AG04450 (cell line): ENCODE data around the gene MYOT. TPM values are rescaled to one million over a fixed set of nuclear protein-coding genes. Genes with fewer than 3 reads are reported as not detected.

Source experiments
- CTCF ChIA-PET: fragments of 300-600, 350-600 bp; formaldehyde crosslinking; extraction: SDS; loops from one replicate; lab custom pipeline; 2022; ENCODE audit warnings: antibody characterized with exemption, inconsistent platforms; lab: Charles Lee
- POLR2A ChIA-PET: fragments of 350-600 bp; formaldehyde crosslinking; extraction: SDS; loops from one replicate; lab custom pipeline; 2021; ENCODE audit warnings: antibody characterized with exemption, inconsistent platforms; lab: Yijun Ruan, JAX
- DNase-seq: peaks from one replicate; pipeline ENCODE4 v3.0.0-alpha.2; 2011; ENCODE audit warnings: low read depth, low spot score
- H3K27ac ChIP-seq: one replicate; pipeline ENCODE4 v1.5.1; 2012; ENCODE audit warnings: low read depth, low read length, control low read depth
- H3K27me3 ChIP-seq: one replicate; pipeline ENCODE4 v1.6.0; 2012; ENCODE audit warnings: low read length; ENCODE audit not compliant: control insufficient read depth, insufficient read depth
- H3K4me3 ChIP-seq: 2 replicates; pipeline ENCODE4 v1.5.1; 2011; ENCODE audit warnings: mild to moderate bottlenecking, low read depth, low read length, control low read depth
- H3K9me3 ChIP-seq: 2 replicates; pipeline ENCODE4 v1.5.1; 2012; ENCODE audit warnings: low read length; ENCODE audit not compliant: control insufficient read depth, insufficient read depth
- CTCF ChIP-seq: IDR thresholded peaks from 2 replicates; pipeline ENCODE4 v1.5.1; 2011; ENCODE audit warnings: low read depth, low read length, control low read depth, inconsistent platforms
- polyA plus RNA-seq: library from polyadenylated mRNA; depleted of rRNA; stranded (reverse); fragments of >200 nt; gene quantifications from 2 replicates; pipeline ENCODE4 v1.2.3, GENCODE V29; 2011; rRNA removed

The MYOT gene
- polyA plus RNA-seq, 1 experiment = not detected

DNA sequence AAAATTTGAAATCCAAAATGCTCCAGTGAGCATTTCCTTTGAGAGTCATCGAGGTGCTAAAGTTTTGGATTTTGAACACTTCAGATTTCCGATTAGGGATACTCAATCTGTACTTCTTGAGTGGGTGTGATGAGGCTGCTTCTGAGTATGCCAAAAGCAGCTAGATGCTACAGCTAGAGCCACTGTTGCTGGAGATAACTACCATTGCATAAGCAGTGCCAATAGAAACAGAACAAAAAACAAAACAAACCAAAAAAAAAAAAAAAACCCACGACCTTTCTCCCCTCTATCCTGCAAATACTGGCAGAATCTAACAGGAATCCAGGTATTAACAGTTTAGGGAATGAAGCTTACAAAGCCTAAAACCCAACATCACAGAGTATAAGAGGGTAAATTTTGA, 65.1 kb downstream of the MYOT start:
- H3K9me3 ChIP-seq = no peaks in the 10 kb centered on the region
- no peak overlapping the region for H3K27ac ChIP-seq
- ChIA-PET POLR2A (no interaction called here), CTCF (interaction anchor here (0.7 to 0.9 kb wide), 2 partner anchors 153 to 200 kb away, joined by 3 to 7 read pairs; no protein-coding TSS in a partner anchor)
- DNase-seq = no peak
- TF ChIP-seq CTCF = no peak
- H3K4me3 ChIP-seq = no peak overlapping the region
- no peaks in the 10 kb centered on the region for H3K27me3 ChIP-seq

DNA sequence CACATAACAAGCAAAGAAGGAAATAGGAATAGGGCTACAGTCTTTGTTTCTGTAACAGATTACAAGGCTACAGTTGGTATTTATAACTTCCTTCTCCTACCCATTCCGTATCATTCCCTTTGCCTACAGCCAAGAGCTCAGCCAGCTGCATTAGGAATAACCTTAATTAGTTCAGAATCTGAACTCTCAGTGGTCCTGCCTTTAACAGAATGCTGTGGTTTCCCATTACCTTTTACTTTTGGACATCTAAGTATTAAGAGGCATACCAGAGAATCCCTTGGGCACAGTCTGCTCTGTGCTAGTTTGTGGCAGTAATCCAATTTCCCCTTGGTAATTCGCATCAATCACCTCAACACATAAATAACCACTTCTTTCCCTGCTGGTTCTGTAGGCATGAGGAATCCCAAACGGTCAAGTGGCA, 65.8 kb downstream of the MYOT start:
- no peak overlapping the region for H3K4me3 ChIP-seq
- no peak overlapping the region for H3K27ac ChIP-seq
- POLR2A ChIA-PET = no interaction called here
- TF ChIP-seq CTCF = no peak
- H3K9me3 ChIP-seq = no peaks in the 10 kb centered on the region
- no peak for DNase-seq
- CTCF ChIA-PET = interaction anchor here (0.9 kb wide), 1 partner anchor 200 kb away, joined by 3 read pairs; no protein-coding TSS in a partner anchor
- no peaks in the 10 kb centered on the region for H3K27me3 ChIP-seq

GRCh38 chr5:137935190-137935589, 67.5 kb downstream of the MYOT start:
- Histone ChIP-seq H3K9me3 (no peaks in the 10 kb centered on the region), H3K27ac (no peak overlapping the region), H3K27me3 (no peaks in the 10 kb centered on the region), H3K4me3 (no peak overlapping the region)
- no peak for TF ChIP-seq CTCF
- ChIA-PET POLR2A (no interaction called here), CTCF (interaction anchor here (0.9 to 1.2 kb wide), 3 partner anchors 155 to 157 kb away, joined by 3 to 7 read pairs (median 3); no protein-coding TSS in a partner anchor)
- DNase-seq = no peak

GRCh38 chr5:137935694-137936093, 68.0 kb downstream of the MYOT start:
- CTCF ChIA-PET = interaction anchor here (0.9 to 1.2 kb wide), 3 partner anchors 155 to 157 kb away, joined by 3 to 7 read pairs (median 3); no protein-coding TSS in a partner anchor
- no peak overlapping the region for H3K27ac ChIP-seq

More at GRCh38 chr5:137935694-137936093, 68.0 kb downstream of the MYOT start:
- no peak for DNase-seq
- Histone ChIP-seq H3K4me3 (no peak overlapping the region), H3K9me3 (no peaks in the 10 kb centered on the region), H3K27me3 (no peaks in the 10 kb centered on the region)
- no peak for TF ChIP-seq CTCF
- POLR2A ChIA-PET = interaction anchor here (0.6 kb wide), 1 partner anchor 1306 kb away, joined by 3 read pairs; no protein-coding TSS in a partner anchor

Other genes with a start within 250 kb of the MYOT start
- gene KLHL3, start 131.8 kb upstream of the MYOT start, polyA plus RNA-seq = 2.1 and 2.2 TPM in 2 replicates
- gene HNRNPA0, start 113.5 kb upstream of the MYOT start, polyA plus RNA-seq = 11.6 and 13.5 TPM in 2 replicates
- gene PKD2L2, start 21.6 kb downstream of the MYOT start, polyA plus RNA-seq = 0.09 TPM in 1 of 2 replicates, not detected in the other
- 19.0 and 25.0 TPM in 2 replicates for gene FAM13B, start 165.2 kb downstream of the MYOT start, polyA plus RNA-seq
- not detected in 2 replicates for gene WNT8A, start 216.2 kb downstream of the MYOT start, polyA plus RNA-seq